HG03025 (cell line): ENCODE results near the gene B3GALT6.
"Not testable (repeated sequence)": the region's sequence is repeated elsewhere in the genome, so short reads cannot be mapped to it uniquely, and the experiment has no call there.

Experiments
- ATAC-seq: cut with Tn5 transposase; IDR thresholded peaks from one replicate; pipeline ENCODE4 v1.9.1; 2021; ENCODE audit warnings: mild to moderate bottlenecking, moderate library complexity; ENCODE audit not compliant: unreplicated experiment, low FRiP score

Gene B3GALT6

GRCh38 chr1:1242461-1243265, 10.6 kb downstream of the B3GALT6 start:
- no peak for ATAC-seq

- no peak for ATAC-seq
These were observed 11.2 kb downstream of the B3GALT6 start for GRCh38 chr1:1243266-1243660.

DNA sequence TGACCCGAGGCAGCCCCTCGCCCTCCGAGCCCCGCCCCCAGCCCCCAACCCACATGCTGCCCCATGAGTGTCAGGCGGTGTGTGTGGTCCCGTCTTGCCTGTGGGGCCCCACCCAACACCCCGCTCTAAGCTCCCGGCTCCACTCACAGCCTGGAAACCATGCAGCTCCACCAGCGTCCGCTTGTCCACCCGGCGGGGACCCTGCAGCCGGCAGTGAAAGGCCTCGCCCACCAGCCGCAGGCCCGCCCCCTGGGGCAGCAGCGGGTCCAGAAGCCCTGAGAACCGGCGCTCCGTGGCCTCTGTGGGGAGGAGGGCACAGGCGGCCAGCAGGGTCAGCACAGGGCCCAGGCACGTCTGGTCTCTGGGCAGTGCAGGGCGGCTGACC, 11.8 kb downstream of the B3GALT6 start:
- no peak for ATAC-seq

GRCh38 chr1:1244192-1244811, 12.3 kb downstream of the B3GALT6 start:
- ATAC-seq, result no peak

DNA sequence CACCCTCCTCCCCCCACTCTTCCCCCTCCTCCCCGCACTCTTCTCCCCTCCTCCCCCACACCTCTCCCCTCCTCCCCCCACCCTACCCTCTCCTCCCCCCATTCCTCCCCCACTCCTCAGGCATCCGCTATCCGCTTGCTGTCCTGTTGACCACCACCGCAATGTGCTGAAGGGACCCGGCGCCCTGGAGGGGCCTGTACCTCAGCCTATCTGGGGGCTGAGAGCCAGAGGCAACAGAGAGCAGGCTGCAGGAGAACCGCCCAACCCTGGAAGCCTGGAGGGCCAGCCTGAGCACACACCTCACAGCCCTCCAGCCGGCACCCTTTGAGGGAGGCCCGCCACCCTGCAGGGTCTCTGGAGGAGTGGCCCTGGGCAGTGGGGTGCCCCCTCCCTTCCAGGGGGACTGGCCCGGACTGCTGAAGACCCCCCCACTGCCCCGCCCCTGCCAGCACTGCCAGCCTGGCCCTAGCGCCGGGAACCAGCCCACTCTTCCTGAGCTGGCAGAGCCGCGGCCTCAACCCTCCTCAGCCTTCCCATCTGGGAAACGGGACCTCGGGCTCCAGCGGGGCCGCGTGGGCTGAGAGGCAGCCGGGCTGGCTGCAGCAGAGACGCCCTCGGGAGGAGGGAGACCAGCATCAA, 13.3 kb downstream of the B3GALT6 start:
- ATAC-seq, result no peak

GRCh38 chr1:1245817-1246576, 14.0 kb downstream of the B3GALT6 start:
- no peak for ATAC-seq

- no peak for ATAC-seq
These were observed 14.7 kb downstream of the B3GALT6 start, which contains the start of gene C1QTNF12 for GRCh38 chr1:1246577-1247340. Gene C1QTNF12, minus strand, starts transcription at chr1:1246722. Its CDS starts 32 bp downstream, at chr1:1246690.

GRCh38 chr1:1247341-1247913, 15.4 kb downstream of the B3GALT6 start:
- no peak for ATAC-seq

DNA sequence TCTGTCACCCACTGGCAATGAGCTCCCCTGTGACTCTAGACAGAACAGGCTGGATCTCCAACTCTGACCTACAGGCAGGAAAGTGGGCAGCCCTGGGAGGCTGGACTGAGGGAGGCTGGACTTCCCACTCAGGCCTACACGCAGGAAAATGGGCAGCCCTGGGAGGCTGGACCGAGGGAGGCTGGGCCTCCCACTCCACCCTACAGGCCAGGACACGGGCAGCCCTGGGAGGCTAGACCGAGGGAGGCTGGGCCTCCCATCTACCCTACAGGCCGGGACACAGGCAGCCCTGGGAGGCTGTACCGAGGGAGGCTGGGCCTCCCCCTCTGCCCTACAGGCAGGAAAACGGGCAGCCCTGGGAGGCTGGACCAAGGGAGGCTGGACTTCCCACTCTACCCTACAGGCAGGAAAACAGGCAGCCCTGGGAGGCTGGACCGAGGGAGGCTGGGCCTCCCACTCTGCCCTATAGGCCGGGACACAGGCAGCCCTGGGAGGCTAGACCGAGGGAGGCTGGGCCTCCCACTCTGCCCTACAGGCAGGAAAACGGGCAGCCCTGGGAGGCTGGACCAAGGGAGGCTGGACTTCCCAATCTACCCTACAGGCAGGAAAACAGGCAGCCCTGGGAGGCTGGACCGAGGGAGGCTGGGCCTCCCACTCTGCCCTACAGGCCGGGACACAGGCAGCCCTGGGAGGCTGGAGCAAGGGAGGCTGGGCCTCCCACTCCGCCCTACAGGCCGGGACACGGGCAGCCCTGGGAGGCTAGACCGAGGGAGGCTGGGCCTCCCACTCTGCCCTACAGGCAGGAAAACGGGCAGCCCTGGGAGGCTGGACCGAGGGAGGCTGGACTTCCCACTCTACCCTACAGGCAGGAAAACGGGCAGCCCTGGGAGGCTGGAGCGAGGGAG, 16.2 kb downstream of the B3GALT6 start:
- ATAC-seq, result not testable (repeated sequence)

DNA sequence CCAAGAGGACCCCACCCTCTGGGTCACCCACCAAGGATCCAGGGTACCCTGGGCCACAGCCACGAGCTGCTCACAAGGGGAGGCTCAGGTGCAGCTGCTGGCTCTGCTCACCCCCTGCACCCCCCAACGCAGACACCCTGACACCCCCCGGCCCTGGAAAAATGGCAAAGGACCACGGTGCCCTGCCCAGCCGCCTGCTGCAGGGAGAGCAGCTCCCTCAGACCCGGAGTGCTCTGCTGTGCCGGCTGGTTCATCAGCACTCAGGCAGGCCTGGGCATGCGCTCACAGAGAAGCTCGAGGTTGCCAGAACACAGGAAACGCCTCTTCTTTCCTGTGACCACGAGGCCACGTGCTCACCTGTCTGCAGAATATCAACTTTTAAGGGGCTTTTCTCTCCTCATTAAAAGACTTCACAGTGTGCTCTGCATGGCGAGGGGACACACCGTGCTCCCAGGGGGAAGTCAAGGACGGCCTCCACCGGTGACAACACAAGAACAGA, 18.8 kb downstream of the B3GALT6 start:
- no peak for ATAC-seq

GRCh38 chr1:1253314-1253713, 21.3 kb downstream of the B3GALT6 start:
- ATAC-seq, result no peak

GRCh38 chr1:1253972-1254666, 22.1 kb downstream of the B3GALT6 start:
- ATAC-seq, result no peak

GRCh38 chr1:1254667-1254998, 22.6 kb downstream of the B3GALT6 start:
- ATAC-seq, result no peak

DNA sequence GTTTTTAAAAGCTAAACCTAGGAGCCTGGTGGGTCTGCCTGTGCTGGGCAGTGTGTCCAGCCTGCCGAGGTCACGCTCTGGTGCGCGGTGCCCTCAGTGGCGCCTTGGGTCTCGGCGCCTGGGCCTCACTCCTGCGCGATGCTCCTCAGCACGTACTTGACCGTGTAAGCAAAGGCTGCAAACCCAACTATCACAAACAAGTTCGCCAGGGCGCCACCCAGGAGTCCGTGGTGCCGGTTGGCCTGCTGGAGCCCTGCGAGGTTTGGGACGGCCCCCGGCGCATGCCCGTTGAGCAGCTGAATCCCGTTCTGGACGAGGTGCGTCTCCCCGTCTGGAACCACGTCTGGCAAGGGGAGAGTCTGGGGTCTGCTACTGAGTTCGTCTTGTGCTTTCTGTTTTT, 23.0 kb downstream of the B3GALT6 start:
- ATAC-seq, result no peak

GRCh38 chr1:1255611-1256010, 23.6 kb downstream of the B3GALT6 start:
- no peak for ATAC-seq

DNA sequence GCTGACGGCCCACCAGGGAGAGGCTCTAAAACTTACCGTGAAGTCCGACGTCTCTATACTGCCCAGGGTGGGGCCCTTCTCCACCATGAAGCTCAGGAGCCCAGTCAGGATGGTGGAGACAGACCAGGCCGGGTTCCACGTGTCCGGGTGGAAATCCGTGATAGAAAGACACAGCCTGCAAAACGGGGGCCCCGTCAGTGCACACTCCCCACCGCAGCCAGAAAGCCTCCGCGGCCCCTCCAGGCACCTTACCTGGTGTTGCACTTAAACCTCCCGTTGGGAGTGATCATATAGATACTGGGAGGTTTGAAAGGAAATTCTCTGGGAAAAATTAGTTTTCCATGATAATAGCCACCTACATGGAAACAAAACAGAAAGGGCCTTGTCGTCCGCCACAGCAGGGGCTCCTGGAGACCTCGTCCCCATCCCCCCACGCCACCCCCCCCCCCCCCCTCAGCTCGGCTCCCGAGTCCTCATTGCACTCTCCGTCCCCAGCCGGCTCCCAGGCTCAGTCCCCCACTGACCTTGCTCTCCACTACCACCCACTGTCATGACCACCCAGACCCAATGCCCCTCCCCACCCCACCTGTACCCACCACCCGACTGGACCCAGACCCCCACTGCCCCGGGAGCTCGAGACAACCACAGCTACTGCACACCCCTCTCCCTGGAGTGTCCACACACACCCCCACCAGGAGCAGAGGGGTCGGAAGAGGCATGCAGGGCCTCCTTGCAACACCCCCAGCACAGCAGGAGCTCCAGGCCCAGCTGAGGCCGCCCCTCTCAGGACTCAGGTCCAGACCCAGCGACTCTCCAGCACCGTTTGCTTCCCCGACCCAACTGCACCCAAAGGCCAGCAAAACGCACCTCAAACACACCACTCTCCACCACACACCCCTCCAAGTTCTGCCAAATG, 25.2 kb downstream of the B3GALT6 start:
- ATAC-seq, result no peak

- ATAC-seq, result no peak
These were observed 27.1 kb downstream of the B3GALT6 start for GRCh38 chr1:1259119-1259488.
